ENCODE data around the gene WFDC10A.
A peak's percentile ranks its signal among the peaks of the same experiment; 100 is the strongest.
"Not testable (repeated sequence)": the region's sequence is repeated elsewhere in the genome, so short reads cannot be mapped to it uniquely, and the experiment has no call there.

Gene WFDC10A

GRCh38 chr20:45629496-45630100 is at the start of gene WFDC10A:
Gene WFDC10A, plus strand, starts transcription at chr20:45629739. Its CDS starts 75 bp downstream, at chr20:45629814.
- DNase-seq, result peak; percentile 35
- Mint-ChIP-seq H3K27ac (no peak within 1 kb of the TSS), H3K4me1 (ENCODE audit: low read depth) (peaks cover 5% of the 10 kb centered on the region), H3K36me3 (ENCODE audit: low read depth) (no peaks in the 10 kb centered on the region), H3K27me3 (peaks cover 72% of the 10 kb centered on the region), H3K4me3 (no peak within 1 kb of the TSS), H3K9me3 (no peaks in the 10 kb centered on the region)

DNA sequence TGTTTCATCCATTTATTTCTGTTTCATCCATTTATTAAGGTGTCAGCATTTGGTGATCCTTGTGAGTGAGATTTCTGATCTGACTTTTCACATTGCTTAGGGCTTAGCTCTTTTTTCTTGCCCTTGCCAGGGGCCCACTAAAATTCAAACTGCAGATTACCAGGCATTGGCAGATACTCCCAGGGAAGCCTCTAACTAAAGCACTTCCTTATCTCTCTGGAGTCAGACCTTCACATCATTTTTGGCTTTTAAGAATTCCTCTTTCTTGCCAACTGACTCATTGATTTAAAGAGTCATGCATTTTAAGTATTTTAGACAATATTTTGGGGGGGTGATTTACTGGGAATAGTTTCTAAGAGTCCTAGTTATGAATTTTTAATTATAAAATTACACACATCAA is 47.8 kb upstream of the WFDC10A start:
- Mint-ChIP-seq H3K27me3 (peaks cover 29% of the 10 kb centered on the region), H3K4me1 (ENCODE audit: low read depth) (no peaks in the 10 kb centered on the region), H3K36me3 (ENCODE audit: low read depth) (no peaks in the 10 kb centered on the region), H3K9me3 (no peaks in the 10 kb centered on the region), H3K27ac (no peak overlapping the region), H3K4me3 (no peak overlapping the region)
- DNase-seq, result no peak

DNA sequence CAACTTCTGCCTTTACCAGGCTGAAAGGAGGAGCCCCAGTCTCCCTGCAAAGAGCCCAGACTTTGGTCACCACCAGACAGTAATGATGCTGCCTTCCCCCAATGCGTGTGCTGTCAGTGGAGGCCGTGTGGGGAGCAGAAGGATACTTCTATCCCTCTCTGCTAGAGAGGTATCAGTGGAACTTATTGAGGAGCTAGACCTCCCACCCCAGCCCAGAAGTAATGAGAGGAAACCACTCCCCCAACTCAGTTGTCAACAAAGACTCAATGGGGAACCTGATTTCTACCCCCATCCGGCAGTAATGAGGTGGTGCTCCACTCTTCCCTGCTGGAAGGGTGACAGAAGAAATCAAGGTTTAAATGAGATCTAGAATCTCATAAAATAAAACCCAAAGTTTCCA is 46.0 kb upstream of the WFDC10A start:
- Mint-ChIP-seq H3K36me3 (ENCODE audit: low read depth) (no peaks in the 10 kb centered on the region), H3K27me3 (peaks cover 34% of the 10 kb centered on the region), H3K4me1 (ENCODE audit: low read depth) (no peaks in the 10 kb centered on the region), H3K4me3 (no peak overlapping the region), H3K27ac (no peak overlapping the region), H3K9me3 (no peaks in the 10 kb centered on the region)
- DNase-seq, result no peak

- H3K4me3 Mint-ChIP-seq; H3K9me3 Mint-ChIP-seq; H3K36me3 Mint-ChIP-seq (ENCODE audit: low read depth); H3K27ac Mint-ChIP-seq; DNase-seq; H3K4me1 Mint-ChIP-seq (ENCODE audit: low read depth): not testable (repeated sequence)
- peaks cover 34% of the 10 kb centered on the region for H3K27me3 Mint-ChIP-seq
These were observed 45.2 kb upstream of the WFDC10A start for GRCh38 chr20:45584294-45584693.

GRCh38 chr20:45585986-45586385 is 43.6 kb upstream of the WFDC10A start:
- H3K36me3 Mint-ChIP-seq (ENCODE audit: low read depth); H3K4me1 Mint-ChIP-seq (ENCODE audit: low read depth); H3K9me3 Mint-ChIP-seq; DNase-seq; H3K27ac Mint-ChIP-seq; H3K4me3 Mint-ChIP-seq: not testable (repeated sequence)
- H3K27me3 Mint-ChIP-seq, result peaks cover 25% of the 10 kb centered on the region

DNA sequence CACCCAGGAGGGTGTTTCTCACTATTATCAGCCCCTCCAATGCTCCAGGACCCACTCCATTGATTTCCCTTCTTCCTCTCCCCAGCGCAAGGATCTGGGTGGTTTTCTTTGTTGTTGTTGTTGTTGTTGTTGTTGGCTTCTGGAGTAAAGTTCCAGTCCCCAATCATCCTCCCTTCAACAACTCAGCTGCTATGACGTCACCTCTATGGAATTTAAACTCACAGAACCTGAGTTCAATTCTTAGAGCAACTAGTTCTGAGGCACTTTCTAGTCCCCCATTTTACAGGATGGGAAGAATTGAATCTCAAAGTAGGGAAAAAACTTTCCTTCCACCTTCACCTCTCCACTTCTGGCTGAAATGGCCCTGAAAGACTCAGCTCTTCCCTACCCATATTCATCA is 40.7 kb upstream of the WFDC10A start:
- DNase-seq, result no peak
- peaks cover 24% of the 10 kb centered on the region for H3K27me3 Mint-ChIP-seq
- H3K36me3 Mint-ChIP-seq (ENCODE audit: low read depth), result no peaks in the 10 kb centered on the region
- no peak overlapping the region for H3K4me3 Mint-ChIP-seq
- peaks cover 1% of the 10 kb centered on the region for H3K4me1 Mint-ChIP-seq (ENCODE audit: low read depth)
- no peaks in the 10 kb centered on the region for H3K9me3 Mint-ChIP-seq
- H3K27ac Mint-ChIP-seq, result no peak overlapping the region

GRCh38 chr20:45589725-45590124 is 39.8 kb upstream of the WFDC10A start:
- H3K36me3 Mint-ChIP-seq (ENCODE audit: low read depth), result no peaks in the 10 kb centered on the region
- no peak overlapping the region for H3K4me3 Mint-ChIP-seq
- no peaks in the 10 kb centered on the region for H3K9me3 Mint-ChIP-seq
- H3K4me1 Mint-ChIP-seq (ENCODE audit: low read depth), result peaks cover 1% of the 10 kb centered on the region
- no peak for DNase-seq
- H3K27ac Mint-ChIP-seq, result no peak overlapping the region
- peaks cover 33% of the 10 kb centered on the region for H3K27me3 Mint-ChIP-seq

- Mint-ChIP-seq H3K4me3 (no peak overlapping the region), H3K27ac (no peak overlapping the region), H3K27me3 (peaks cover 55% of the 10 kb centered on the region), H3K36me3 (ENCODE audit: low read depth) (no peaks in the 10 kb centered on the region), H3K4me1 (ENCODE audit: low read depth) (peaks cover 1% of the 10 kb centered on the region), H3K9me3 (no peaks in the 10 kb centered on the region)
- DNase-seq, result no peak
These were observed 36.9 kb upstream of the WFDC10A start for GRCh38 chr20:45592574-45593189.

GRCh38 chr20:45593498-45593897 is 36.0 kb upstream of the WFDC10A start:
- Mint-ChIP-seq H3K4me1 (ENCODE audit: low read depth) (peaks cover 1% of the 10 kb centered on the region), H3K4me3 (no peak overlapping the region), H3K9me3 (no peaks in the 10 kb centered on the region), H3K27ac (no peak overlapping the region), H3K36me3 (ENCODE audit: low read depth) (no peaks in the 10 kb centered on the region), H3K27me3 (peaks cover 56% of the 10 kb centered on the region)
- no peak for DNase-seq

DNA sequence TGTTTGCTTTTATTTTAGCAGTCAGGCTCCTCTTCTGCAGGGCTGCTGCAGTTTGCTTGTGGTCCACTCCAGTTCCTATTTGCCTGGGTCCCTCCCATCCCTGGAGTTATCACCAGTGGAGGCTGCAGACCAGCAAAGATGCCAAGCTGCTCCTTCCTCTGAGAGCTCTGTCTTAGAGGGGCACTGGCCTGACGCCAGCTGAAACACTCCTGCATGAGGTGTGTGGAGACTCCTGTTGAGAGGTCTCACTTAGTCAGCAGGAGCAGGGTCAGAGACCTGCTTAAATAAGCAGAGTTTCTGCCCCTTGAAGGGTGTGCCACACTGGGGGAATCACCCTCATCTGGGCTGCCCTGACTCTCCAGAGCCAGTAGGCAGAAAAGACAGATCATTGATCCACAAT is 34.3 kb upstream of the WFDC10A start:
- Mint-ChIP-seq H3K4me1 (ENCODE audit: low read depth) (peaks cover 1% of the 10 kb centered on the region), H3K27ac (no peak overlapping the region), H3K36me3 (ENCODE audit: low read depth) (no peaks in the 10 kb centered on the region), H3K9me3 (no peaks in the 10 kb centered on the region), H3K4me3 (no peak overlapping the region), H3K27me3 (peaks cover 63% of the 10 kb centered on the region)
- no peak for DNase-seq

GRCh38 chr20:45607810-45608209 is 21.7 kb upstream of the WFDC10A start:
- Mint-ChIP-seq H3K27me3 (peaks cover 39% of the 10 kb centered on the region), H3K4me3 (no peak overlapping the region), H3K36me3 (ENCODE audit: low read depth) (no peaks in the 10 kb centered on the region), H3K27ac (no peak overlapping the region), H3K4me1 (ENCODE audit: low read depth) (peaks cover 25% of the 10 kb centered on the region), H3K9me3 (peaks cover 22% of the 10 kb centered on the region)
- DNase-seq, result no peak

GRCh38 chr20:45611054-45611453 is 18.5 kb upstream of the WFDC10A start:
- Mint-ChIP-seq H3K27ac (peak overlapping the region; percentile 45), H3K36me3 (ENCODE audit: low read depth) (no peaks in the 10 kb centered on the region), H3K4me3 (no peak overlapping the region), H3K27me3 (peaks cover 43% of the 10 kb centered on the region), H3K9me3 (peaks cover 10% of the 10 kb centered on the region), H3K4me1 (ENCODE audit: low read depth) (peaks cover 23% of the 10 kb centered on the region)
- DNase-seq, result peak; percentile 39

GRCh38 chr20:45612314-45612713 is 17.2 kb upstream of the WFDC10A start:
- no peak for DNase-seq
- Mint-ChIP-seq H3K4me1 (ENCODE audit: low read depth) (peaks cover 21% of the 10 kb centered on the region), H3K4me3 (no peak overlapping the region), H3K27me3 (peaks cover 39% of the 10 kb centered on the region), H3K36me3 (ENCODE audit: low read depth) (no peaks in the 10 kb centered on the region), H3K27ac (no peak overlapping the region), H3K9me3 (peaks cover 4% of the 10 kb centered on the region)

- Mint-ChIP-seq H3K36me3 (ENCODE audit: low read depth) (no peaks in the 10 kb centered on the region), H3K27ac (no peak overlapping the region), H3K4me1 (ENCODE audit: low read depth) (no peaks in the 10 kb centered on the region), H3K27me3 (peaks cover 17% of the 10 kb centered on the region), H3K4me3 (no peak overlapping the region), H3K9me3 (no peaks in the 10 kb centered on the region)
- no peak for DNase-seq
These were observed 11.9 kb upstream of the WFDC10A start for GRCh38 chr20:45617591-45617990.

DNA sequence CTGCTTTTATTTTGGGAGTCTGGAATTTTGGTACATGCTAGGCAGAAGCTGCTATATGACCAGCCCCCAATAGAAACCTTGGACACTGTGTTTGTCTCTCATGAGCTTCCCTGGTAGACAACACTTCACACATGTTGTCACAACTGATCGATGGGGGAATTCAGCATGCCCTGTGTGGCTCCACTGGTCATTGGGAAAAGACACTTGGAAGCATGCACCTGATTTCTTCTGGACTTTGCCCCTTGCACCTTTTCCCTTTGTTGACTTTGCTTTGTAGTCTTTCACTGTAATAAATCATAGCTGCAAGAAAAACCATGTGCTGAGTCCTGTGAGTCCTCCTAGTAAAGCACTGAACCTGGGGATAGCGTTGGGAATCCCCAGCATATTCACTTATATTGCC is 7.9 kb upstream of the WFDC10A start:
- Mint-ChIP-seq H3K36me3 (ENCODE audit: low read depth) (no peaks in the 10 kb centered on the region), H3K4me1 (ENCODE audit: low read depth) (no peaks in the 10 kb centered on the region), H3K27me3 (peaks cover 26% of the 10 kb centered on the region), H3K9me3 (no peaks in the 10 kb centered on the region), H3K4me3 (no peak overlapping the region), H3K27ac (no peak overlapping the region)
- no peak for DNase-seq
